Left cardiac atrium (tissue), 4 donors: ENCODE measurements around the gene ARHGEF17. TPM values are rescaled to one million over a fixed set of nuclear protein-coding genes. Genes with fewer than 3 reads are reported as not detected.

Experiments
- ATAC-seq, 2 donors: fragments of 200-7000 bp; cut with Tn5 transposase; one replicate each; pipeline ENCODE4 v1.9.1; 2020; ENCODE audit warnings: mild to moderate bottlenecking in 2 of 2, moderate library complexity in 2 of 2
- DNase-seq: peaks from one replicate; pipeline ENCODE4 v3.0.0-alpha.2; 2020
- intact Hi-C, 2 donors: fragments of 100-400 bp; cut with DNase I; formaldehyde crosslinking; loops; one replicate each; pipeline versions ENCODE4 v1.14.1 to v1.15.1; 2022 to 2023
- total RNA-seq, 2 donors: library from RNA; stranded (reverse); fragmentation: NEBNext Ultra II Directional; extraction: Animal tissue kit (Norgen Biotek cat#: 25700); gene quantifications; one replicate each; pipeline ENCODE4 v1.2.1, GENCODE V29; 2021
- donor health status: DM: no; HTN: yes; CAD: no.
- donor health status: DM: no; HTN: yes; CAD: no; lungs with severe emphysema.
- donor health status: DM: yes; HTN: yes; CAD: no.
- donor health status: Dilated cardiomyopathy.

The ARHGEF17 gene
- total RNA-seq, 2 donors from 2014 or later = 42.2 to 53.2 TPM

- intact Hi-C loops = no loop called here
- ATAC-seq = no peak
- DNase-seq = no peak
Measured at GRCh38 chr11:73361953-73362776, 54.1 kb downstream of the ARHGEF17 start.

- intact Hi-C loops = no loop called here
- ATAC-seq (no peak), DNase-seq (no peak)
Measured at GRCh38 chr11:73363147-73363546, 55.1 kb downstream of the ARHGEF17 start.

- no peak for ATAC-seq
- intact Hi-C loops = no loop called here
- no peak for DNase-seq
Measured at GRCh38 chr11:73365352-73366264, 57.5 kb downstream of the ARHGEF17 start.

DNA sequence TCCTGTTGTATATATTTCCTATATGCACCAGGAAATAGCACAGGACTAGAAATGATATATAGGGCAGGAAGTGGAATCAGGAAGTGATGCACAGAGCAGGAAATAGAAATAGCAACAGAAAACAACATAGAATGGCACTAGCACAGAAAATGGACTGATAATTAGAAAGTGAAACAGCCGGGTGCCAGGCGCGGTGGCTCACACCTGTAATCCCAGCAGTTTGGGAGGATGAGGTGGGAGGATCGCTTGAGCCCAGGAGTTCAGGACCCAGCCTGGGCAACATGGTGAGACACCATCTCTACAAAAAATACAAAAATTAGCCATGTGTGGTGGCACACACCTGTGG, 58.2 kb downstream of the ARHGEF17 start:
- DNase-seq = no peak
- intact Hi-C loops = no loop called here
- ATAC-seq = no peak

DNA sequence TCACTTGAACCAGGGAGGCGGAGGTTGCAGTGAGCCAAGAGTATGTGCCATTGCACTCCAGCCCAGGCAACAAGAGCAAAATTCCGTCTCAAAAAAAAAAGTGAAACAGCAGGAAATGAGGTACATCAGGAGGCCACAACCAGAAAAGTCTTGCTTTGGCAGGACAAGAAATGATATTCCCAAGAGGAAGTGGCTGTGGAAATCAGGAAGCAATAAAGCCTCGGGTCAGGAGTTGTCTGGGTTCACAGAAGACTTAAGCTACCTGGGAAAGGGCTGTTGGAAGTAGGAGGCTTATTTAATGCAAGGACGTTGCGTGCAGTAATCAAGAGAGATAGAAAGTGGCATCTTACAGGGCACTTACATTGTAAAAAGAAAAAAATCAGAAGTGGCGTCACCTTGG, 58.9 kb downstream of the ARHGEF17 start:
- ATAC-seq = no peak

GRCh38 chr11:73367482-73368024, 59.5 kb downstream of the ARHGEF17 start:
- no peak for DNase-seq
- intact Hi-C loops = no loop called here
- ATAC-seq = no peak

More for the DNA sequence above, 58.9 kb downstream of the ARHGEF17 start:
- no peak for DNase-seq
- intact Hi-C loops = no loop called here

DNA sequence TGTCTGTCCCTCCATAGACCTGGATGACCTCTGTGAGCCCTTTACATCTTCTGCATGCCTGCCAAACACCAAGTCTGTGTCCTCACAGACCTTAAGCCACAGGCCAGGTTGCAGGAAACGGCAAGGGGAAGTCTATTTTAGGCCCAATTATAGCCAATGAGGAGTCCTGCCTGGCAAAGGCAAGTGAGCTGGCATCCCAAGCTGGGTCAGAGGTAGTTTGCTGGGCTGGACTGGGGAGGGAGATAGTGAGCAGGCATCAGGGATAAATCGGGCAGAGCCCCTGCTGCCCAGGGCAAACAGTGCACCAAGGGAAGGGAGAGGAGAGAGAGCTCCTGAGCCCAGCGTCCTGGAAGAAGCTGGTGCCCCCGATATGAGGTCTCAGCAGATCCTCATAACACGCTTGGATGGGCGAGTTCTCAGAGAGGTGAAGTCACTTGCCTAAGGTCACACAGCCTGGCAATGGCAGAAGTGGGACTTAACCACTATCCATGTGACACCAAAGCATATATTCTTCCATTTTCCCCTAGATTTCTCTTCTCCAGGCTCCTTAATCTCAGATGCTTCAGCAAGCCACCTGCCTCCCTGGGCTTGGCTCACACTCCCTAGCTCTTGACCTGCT, 64.4 kb downstream of the ARHGEF17 start:
- ATAC-seq = no peak

GRCh38 chr11:73374151-73374550, 66.1 kb downstream of the ARHGEF17 start:
- intact Hi-C loops = no loop called here
- DNase-seq = no peak
- no peak for ATAC-seq

More for the DNA sequence above, 64.4 kb downstream of the ARHGEF17 start:
- intact Hi-C loops = no loop called here
- no peak for DNase-seq

DNA sequence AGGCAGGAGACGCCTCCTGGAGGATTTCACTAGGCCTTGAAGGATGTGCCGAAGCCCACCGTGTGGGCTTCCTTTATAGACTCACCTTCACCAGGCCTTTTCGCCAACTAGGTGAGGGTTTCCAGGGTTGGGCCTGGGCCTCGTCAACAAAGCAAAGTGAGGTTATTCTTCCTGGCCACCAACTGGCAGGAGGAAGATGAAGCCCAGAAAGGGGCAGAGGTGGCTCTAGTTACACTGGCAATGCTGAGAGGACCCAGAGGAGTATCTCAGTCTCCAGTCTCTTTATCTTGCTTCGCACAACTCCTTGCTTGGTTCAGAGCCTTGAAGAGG, 67.7 kb downstream of the ARHGEF17 start:
- DNase-seq = no peak
- intact Hi-C loops = no loop called here
- ATAC-seq = no peak

DNA sequence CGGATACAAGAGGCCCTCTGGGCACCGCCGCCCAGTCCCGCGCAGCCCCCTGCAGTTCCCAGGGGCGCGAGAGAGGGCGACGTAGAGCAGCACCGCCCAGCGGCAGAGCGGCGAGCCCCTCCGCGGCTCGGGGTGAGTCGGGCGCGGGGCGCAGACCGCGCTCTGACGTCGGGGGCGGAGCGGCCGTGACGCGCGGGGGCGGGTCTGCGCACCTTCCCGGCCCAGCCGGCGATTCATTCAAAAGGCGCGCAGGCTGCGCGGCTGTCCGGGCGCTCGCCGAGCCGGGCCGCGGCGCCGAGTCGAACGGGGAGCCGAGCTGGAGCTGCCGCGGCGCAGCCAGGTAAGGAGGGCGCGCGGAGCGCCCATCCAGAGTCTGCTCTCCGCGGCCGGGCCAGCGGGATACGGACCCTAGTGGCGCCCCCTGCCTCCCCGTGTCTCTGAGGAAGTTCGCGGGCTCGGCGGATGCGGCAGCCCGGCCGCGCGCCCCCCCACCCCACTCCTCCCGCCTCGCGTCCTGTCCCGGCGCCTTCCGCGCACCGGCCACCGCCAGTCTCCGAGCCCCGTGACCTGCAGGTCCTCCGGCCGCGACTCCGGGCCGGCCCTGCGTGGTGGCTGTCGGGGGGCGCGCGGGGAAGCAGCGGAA, 68.2 kb downstream of the ARHGEF17 start, which contains the start of gene RELT:
TSS of gene RELT (plus strand) at position 240 of the 643 bp plus-strand sequence. CDS start 12,738 bp downstream, outside the sequence.
- peak; percentile 94 to 95 for ATAC-seq
- peak; percentile 91 for DNase-seq
- intact Hi-C loops = no loop called here

DNA sequence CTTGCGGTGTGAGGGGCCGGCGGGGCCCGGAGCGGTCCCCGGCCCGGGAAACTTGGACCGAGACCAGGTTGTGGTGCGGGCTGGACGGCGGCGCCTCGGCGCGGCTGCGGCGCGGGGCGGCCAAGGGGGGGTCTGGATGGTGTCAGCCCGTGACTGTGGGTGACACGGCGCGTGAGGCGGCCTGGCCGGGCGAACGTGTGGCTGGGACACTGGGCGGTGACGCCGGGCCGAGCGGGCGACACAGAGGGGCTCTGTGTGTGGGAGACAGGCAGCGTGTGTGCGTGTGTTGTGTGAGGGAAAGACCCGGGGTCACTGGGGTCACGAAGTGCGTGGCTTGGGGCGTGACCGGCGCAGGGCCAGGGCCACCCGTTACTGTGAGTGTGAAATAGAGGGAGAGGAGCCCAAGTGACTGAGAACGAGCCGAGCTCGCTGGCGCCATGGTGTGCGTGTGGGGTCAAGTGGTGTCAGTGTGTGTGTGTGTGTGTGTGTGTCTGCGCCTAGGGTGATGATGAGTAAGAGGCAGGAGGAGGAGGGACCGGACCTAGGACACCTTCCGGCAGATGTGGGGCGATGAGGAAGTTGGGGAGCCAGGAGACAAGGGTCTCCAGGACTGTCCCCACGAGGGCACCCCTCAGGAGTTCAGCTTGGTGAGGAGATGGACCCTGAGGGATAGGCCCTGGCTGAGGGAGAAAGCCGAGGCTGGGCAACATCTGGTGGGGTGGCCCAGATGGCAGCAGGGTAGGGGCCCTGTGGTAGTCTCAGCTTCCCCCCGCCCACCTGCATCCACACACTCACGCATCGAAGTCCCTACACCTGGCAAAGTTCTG, 68.9 kb downstream of the ARHGEF17 start:
- intact Hi-C loops = no loop called here
- ATAC-seq = peak; percentile 33 to 35
- peak; percentile 67 for DNase-seq

- intact Hi-C loops = no loop called here
- DNase-seq (no peak), ATAC-seq (no peak)
Measured at GRCh38 chr11:73379189-73379880, 71.3 kb downstream of the ARHGEF17 start.

DNA sequence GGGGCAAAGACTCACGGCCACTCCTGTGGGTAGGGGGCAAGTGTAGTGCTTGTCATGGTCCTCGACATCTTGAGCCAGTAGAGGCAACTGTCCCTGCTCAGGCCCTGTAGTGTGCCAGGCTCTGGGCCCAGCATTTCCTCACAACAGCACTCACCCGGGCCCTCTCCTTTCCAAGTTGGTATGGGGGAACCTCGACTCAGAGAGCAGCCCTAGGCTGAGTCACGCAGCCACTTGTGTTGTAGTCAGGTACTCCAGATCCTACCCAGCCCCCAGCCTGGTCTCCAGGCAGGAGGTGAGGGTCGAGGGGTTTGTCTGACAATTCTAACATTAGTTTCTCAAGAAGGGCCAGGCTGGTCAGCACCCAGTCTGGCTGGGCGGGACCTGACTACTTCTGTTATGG, 72.3 kb downstream of the ARHGEF17 start:
- intact Hi-C loops = no loop called here
- ATAC-seq = no peak

GRCh38 chr11:73380897-73381410, 72.9 kb downstream of the ARHGEF17 start:
- DNase-seq (no peak), ATAC-seq (no peak)
- intact Hi-C loops = no loop called here

More for the DNA sequence above, 72.3 kb downstream of the ARHGEF17 start:
- DNase-seq = no peak

DNA sequence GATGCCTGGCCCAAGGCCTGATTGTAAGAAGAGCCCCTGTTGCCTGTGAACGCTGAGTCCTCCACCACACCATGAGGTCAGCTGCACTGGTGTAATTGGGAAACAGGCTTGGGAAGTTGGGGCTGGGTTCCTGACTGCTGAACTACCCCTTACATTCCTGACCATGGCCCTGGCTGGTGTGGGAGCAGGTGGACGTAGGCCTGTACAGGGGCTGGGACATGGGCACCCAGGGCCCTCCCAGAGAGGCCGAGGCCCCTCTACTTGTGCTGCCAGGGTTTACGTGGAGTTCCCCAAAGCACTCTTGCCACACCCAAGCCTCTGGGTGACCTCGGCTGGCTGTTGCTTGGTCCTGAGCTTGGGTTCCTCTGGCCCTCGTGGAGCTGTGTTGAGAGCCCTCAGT, 73.5 kb downstream of the ARHGEF17 start:
- DNase-seq = no peak

DNA sequence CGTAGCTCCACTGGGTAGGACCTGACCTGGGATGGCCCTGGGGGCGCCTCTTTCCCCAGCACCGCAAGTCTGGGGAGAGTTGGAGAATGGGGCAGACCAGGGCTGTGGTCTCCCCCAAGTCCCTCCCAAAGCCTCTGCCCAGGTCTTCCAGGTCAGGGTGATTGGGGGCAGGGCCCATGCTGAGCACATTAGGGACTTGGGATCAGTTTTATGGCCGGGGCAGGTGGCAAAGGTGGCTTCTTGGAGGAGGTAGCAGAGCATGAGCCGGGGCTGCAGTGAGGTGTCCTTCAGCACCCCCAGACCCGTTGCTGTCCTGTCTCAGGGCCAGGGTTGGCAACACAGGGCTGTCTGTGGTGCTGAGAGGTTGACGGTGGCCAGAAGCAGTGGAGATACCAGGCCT, 74.1 kb downstream of the ARHGEF17 start:
- intact Hi-C loops = no loop called here
- DNase-seq (no peak), ATAC-seq (no peak)

More for the DNA sequence above, 73.5 kb downstream of the ARHGEF17 start:
- ATAC-seq = no peak
- intact Hi-C loops = no loop called here

- DNase-seq = no peak
- ATAC-seq = no peak
- intact Hi-C loops = no loop called here
Measured at GRCh38 chr11:73382747-73383146, 74.7 kb downstream of the ARHGEF17 start.
